Fibroblast of lung (primary cell): Measurements from ENCODE around the gene NR5A1. TPM values are rescaled to one million over a fixed set of nuclear protein-coding genes. Genes with fewer than 3 reads are reported as not detected.

Experiments used
- DNase-seq, 2 donors: peaks; one replicate each; pipeline versions ENCODE4 v3.0.0 to v3.0.0-alpha.2; 2010; ENCODE audit warnings: low read depth in 2 of 2
- H2AFZ ChIP-seq: 2 replicates; pipeline ENCODE4 v1.5.1; 2012; ENCODE audit warnings: low read length, control low read depth, inconsistent platforms
- H3K27ac ChIP-seq: 2 replicates; pipeline ENCODE4 v1.5.1; 2011; ENCODE audit warnings: low read length, control low read depth; ENCODE audit not compliant: insufficient read depth
- H3K27me3 ChIP-seq: 2 replicates; pipeline ENCODE4 v1.5.1; 2011; ENCODE audit warnings: mild to moderate bottlenecking, low read length; ENCODE audit not compliant: control insufficient read depth, insufficient read depth
- H3K36me3 ChIP-seq: 2 replicates; pipeline ENCODE4 v1.5.1; 2011; ENCODE audit warnings: low read length; ENCODE audit not compliant: control insufficient read depth, insufficient read depth
- H3K4me1 ChIP-seq: 2 replicates; pipeline ENCODE4 v1.5.1; 2011; ENCODE audit warnings: low read length; ENCODE audit not compliant: control insufficient read depth, insufficient read depth; ENCODE audit errors: extremely low read depth
- H3K4me2 ChIP-seq: 2 replicates; pipeline ENCODE4 v1.5.1; 2011; ENCODE audit warnings: low read length, control low read depth; ENCODE audit not compliant: insufficient read depth; ENCODE audit errors: extremely low read depth
- H3K4me3 ChIP-seq, 4 experiments: fragments of 200-600 bp in 1 of 4; sonication (generic) in 1 of 4; replicated peaks in 1 of 4; 2 replicates each; pipeline ENCODE4 v1.5.1; 2011 to 2016; ENCODE audit warnings: low read length in 4 of 4, low read depth in 3 of 4, mild to moderate bottlenecking in 3 of 4, control low read depth in 2 of 4, inconsistent platforms in 1 of 4, mixed read lengths in 1 of 4; ENCODE audit not compliant: insufficient read depth in 1 of 4; ENCODE audit errors: control extremely low read depth in 1 of 4
- H3K79me2 ChIP-seq: 2 replicates; pipeline ENCODE4 v1.5.1; 2012; ENCODE audit warnings: mild to moderate bottlenecking, low read length, inconsistent platforms; ENCODE audit not compliant: control insufficient read depth, insufficient read depth
- H3K9ac ChIP-seq: 2 replicates; pipeline ENCODE4 v1.5.1; 2011; ENCODE audit warnings: mild to moderate bottlenecking, low read length, control low read depth; ENCODE audit not compliant: insufficient read depth
- H3K9me3 ChIP-seq: 2 replicates; pipeline ENCODE4 v1.5.1; 2012; ENCODE audit warnings: low read depth, low read length; ENCODE audit not compliant: control insufficient read depth, insufficient read depth
- H4K20me1 ChIP-seq: 2 replicates; pipeline ENCODE4 v1.5.1; 2011; ENCODE audit warnings: low read length; ENCODE audit not compliant: control insufficient read depth, insufficient read depth; ENCODE audit errors: extremely low read depth
- CTCF ChIP-seq, 2 donors: IDR thresholded peaks in 1 of 2; conservative IDR thresholded peaks in 1 of 2; 1 replicate in 1 of 2; 2 replicates in 1 of 2; pipeline ENCODE4 v1.5.1; 2011 to 2012; ENCODE audit warnings: low read length in 2 of 2, control low read depth in 1 of 2, inconsistent platforms in 1 of 2, low read depth in 1 of 2, mild to moderate bottlenecking in 1 of 2
- EZH2 ChIP-seq: IDR thresholded peaks from 2 replicates; pipeline ENCODE4 v1.5.1; 2012; ENCODE audit warnings: low read length, control low read depth, mild to moderate bottlenecking; ENCODE audit errors: missing control alignments
- polyA plus RNA-seq, 2 donors: library from polyadenylated mRNA; depleted of rRNA in 1 of 2; stranded (reverse) in 1 of 2; unstranded in 1 of 2; fragments of >200 nt; gene quantifications; 2 replicates each; pipeline ENCODE4 v1.2.1, GENCODE V29; 2011 to 2012; ENCODE audit warnings: missing spikeins in 1 of 2
- total RNA-seq: library from RNA; depleted of rRNA; stranded (reverse); fragments of >200 nt; gene quantifications from 2 replicates; pipeline ENCODE4 v1.2.1, GENCODE V29; 2014

The NR5A1 gene
- total and polyA plus RNA-seq, 2 donors (not counting 1 experiment from before 2014, with no cell fraction given) = not detected

- no peaks in the 10 kb centered on the region for H3K4me1 ChIP-seq
- no peaks in the 10 kb centered on the region for H3K79me2 ChIP-seq
- no peaks in the 10 kb centered on the region for H4K20me1 ChIP-seq
- no peaks in the 10 kb centered on the region for H3K9me3 ChIP-seq
- H3K36me3 ChIP-seq = no peaks in the 10 kb centered on the region
- TF ChIP-seq EZH2 (no peak), CTCF (conservative IDR thresholded peaks at IDR 0.05 in 1 of 2, IDR thresholded peaks at IDR 0.05 in 1 of 2; ENCODE audit: low read depth in 1 of 2, low read length in 2 of 2) (no peak)
- no peak overlapping the region for H3K27ac ChIP-seq
- H3K27me3 ChIP-seq = peaks cover 4% of the 10 kb centered on the region
- H2AFZ ChIP-seq = no peak overlapping the region
- no peak overlapping the region for H3K9ac ChIP-seq
- H3K4me3 ChIP-seq = no peak overlapping the region
- no peak overlapping the region for H3K4me2 ChIP-seq
- no peak for DNase-seq
These were observed 39.7 kb downstream of the NR5A1 start for GRCh38 chr9:124467410-124468060.

GRCh38 chr9:124465736-124466135, 41.5 kb downstream of the NR5A1 start:
- no peak for TF ChIP-seq CTCF (conservative IDR thresholded peaks at IDR 0.05 in 1 of 2, IDR thresholded peaks at IDR 0.05 in 1 of 2; ENCODE audit: low read depth in 1 of 2, low read length in 2 of 2)
- no peak for TF ChIP-seq EZH2
- Histone ChIP-seq H3K27ac (no peak overlapping the region), H3K27me3 (peaks cover 4% of the 10 kb centered on the region), H3K4me2 (no peak overlapping the region), H3K9me3 (no peaks in the 10 kb centered on the region), H3K4me3 (no peak overlapping the region), H2AFZ (no peak overlapping the region), H3K4me1 (no peaks in the 10 kb centered on the region), H3K9ac (no peak overlapping the region), H3K79me2 (no peaks in the 10 kb centered on the region), H4K20me1 (no peaks in the 10 kb centered on the region), H3K36me3 (no peaks in the 10 kb centered on the region)
- DNase-seq = no peak

GRCh38 chr9:124462739-124463138, 44.5 kb downstream of the NR5A1 start:
- Histone ChIP-seq H2AFZ (no peak overlapping the region), H3K27me3 (peaks cover 4% of the 10 kb centered on the region), H3K4me1 (no peaks in the 10 kb centered on the region), H3K4me2 (no peak overlapping the region), H3K9ac (no peak overlapping the region), H4K20me1 (no peaks in the 10 kb centered on the region), H3K27ac (no peak overlapping the region), H3K79me2 (no peaks in the 10 kb centered on the region), H3K9me3 (no peaks in the 10 kb centered on the region), H3K4me3 (no peak overlapping the region), H3K36me3 (no peaks in the 10 kb centered on the region)
- DNase-seq = no peak
- no peak for TF ChIP-seq EZH2
- no peak for TF ChIP-seq CTCF (conservative IDR thresholded peaks at IDR 0.05 in 1 of 2, IDR thresholded peaks at IDR 0.05 in 1 of 2; ENCODE audit: low read depth in 1 of 2, low read length in 2 of 2)
